Mucosa of gallbladder (tissue), 1 donor: ENCODE results near the gene POLL. TPM values are rescaled to one million over a fixed set of nuclear protein-coding genes. Genes with fewer than 3 reads are reported as not detected.
"Not testable (repeated sequence)": the region's sequence is repeated elsewhere in the genome, so short reads cannot be mapped to it uniquely, and the experiment has no call there.

ENCODE experiments used
- DNase-seq: peaks from one replicate; pipeline ENCODE4 v3.0.0-alpha.2; 2020; ENCODE audit warnings: low spot score
- total RNA-seq: library from RNA; stranded (reverse); gene quantifications from one replicate; pipeline ENCODE4 v1.2.1, GENCODE V29; 2021
- donor health status: DM: no; HTN: no; CAD: no.

POLL gene
- total RNA-seq, 1 donor from 2014 or later = 45.7 TPM

DNA sequence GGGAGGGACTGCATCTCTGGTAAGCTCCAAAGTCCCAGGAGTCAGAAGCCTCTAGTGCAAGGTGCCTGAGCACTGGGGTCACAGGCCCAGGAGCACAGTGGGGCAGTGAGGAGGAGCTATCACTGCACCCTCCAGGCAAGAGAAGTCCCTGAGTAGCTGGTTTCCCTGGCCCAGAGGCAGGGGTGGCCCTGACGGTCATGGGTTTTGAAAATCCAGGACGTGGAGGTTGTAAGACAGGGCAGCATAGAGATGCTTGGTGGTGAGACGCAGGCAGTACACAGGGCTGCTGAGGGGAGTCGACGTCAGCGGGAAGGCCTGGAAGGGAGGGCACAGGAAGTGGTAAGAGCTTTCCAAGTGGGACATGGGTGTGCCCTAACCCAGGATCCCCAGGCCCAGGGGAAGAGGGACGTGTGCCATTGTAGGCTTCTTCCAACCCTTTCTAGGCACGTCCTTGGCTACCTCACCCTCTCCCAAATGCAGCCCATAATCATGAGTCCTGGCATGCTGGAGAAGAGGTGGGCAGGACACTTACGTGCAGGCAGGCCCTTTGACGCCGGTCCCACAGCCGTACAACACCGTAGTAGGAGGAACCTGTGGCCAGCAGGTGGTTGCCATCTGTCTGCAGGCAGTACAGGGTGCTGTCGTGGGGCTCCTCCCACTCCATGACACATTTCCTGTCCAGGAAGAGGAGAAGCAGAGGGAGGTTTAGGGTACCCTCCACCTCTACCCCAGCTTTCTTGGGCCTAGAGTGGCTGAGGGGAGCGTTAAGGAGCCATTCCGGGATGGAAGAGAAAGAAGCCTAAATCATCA lies 23.2 kb upstream of the POLL start:
- no peak for DNase-seq

DNA sequence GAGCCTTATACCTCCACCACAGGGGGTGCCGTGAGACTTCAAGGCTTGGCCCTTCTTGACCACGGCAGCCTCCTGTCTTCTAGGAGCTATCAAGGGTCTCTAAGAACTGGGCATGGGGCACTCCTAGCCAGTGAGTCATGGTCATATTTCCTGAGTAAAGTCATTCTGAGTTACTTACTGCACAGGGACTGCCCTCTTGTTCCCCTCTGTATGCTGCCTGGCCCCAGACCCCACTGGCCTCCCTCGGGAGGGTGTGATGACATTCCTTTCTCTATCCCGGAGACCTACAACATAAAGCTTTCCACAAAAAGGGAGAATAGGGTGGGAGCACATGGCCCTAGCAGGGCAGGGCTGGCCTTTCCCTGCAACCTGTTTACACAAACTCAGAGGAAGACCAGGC lies 21.4 kb upstream of the POLL start:
- DNase-seq = no peak

DNA sequence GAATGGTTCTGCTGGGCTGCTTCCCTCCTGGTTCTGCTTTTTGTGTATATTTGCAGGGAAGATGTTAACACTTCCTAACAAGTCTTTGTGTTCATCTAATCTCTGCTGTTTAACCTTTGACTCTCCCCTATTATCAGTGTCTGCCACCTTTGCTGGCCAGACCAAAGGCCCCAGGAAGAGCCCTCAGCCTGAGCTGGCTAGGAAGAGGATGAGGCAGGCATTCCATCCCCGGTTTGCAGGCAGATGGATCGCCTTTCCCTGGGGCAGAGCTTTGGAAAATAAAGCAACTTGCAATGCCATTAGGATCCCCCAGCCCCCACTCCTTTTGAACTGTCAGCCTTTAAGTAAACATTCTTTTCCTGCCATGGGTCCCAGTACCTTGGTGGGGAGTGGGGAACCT lies 19.1 kb upstream of the POLL start:
- DNase-seq = no peak

DNA sequence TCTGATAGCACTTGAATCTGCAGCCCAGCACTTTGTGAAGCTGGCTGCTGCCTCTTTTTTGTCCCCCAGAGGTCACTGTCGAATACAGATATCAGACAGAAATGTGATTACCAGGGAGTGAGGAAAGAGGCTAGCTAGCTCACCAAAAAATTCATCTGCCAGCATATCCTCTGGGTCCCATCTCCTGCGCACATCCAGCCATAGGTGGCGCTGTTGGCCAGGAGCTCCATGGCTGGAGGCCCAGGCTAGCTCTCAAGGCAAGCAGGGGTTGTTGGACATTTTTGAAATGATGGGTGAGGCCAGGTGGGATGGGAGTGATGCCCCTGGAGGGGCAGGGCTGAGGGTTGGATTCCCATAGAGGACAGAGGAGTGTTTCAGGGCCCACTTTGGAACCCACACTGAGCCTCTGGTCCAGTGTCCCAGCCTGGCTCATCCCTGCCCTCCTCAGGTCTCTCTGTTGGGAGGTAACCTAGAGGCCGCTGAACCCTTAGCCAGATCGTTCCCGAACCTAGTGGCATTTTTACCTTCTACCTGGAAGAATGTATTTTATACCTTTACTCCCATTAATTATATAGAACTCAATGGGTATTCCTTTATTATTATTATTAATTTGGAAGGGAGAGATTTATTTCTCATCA lies 14.8 kb upstream of the POLL start:
- peak; percentile 47 for DNase-seq

DNA sequence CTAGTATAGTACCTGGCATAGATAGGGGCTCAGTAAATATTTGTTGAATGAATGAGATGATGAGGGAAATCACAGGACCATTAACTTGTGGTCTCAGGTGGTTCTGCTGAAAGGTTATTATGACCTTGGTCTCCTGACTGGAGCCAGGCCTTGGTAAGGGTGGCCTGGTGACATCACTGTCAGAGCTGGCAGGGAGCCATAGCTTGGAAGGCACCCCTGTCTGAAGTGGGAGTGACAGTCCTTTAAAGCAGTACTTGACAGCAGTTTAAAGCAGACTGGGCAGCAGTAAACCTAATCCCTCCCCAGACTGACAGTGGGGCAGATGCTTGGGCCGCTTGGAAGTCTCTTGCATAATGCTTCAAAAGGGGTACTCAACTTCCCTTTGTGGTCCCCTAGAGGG lies 13.5 kb upstream of the POLL start:
- DNase-seq = no peak

DNA sequence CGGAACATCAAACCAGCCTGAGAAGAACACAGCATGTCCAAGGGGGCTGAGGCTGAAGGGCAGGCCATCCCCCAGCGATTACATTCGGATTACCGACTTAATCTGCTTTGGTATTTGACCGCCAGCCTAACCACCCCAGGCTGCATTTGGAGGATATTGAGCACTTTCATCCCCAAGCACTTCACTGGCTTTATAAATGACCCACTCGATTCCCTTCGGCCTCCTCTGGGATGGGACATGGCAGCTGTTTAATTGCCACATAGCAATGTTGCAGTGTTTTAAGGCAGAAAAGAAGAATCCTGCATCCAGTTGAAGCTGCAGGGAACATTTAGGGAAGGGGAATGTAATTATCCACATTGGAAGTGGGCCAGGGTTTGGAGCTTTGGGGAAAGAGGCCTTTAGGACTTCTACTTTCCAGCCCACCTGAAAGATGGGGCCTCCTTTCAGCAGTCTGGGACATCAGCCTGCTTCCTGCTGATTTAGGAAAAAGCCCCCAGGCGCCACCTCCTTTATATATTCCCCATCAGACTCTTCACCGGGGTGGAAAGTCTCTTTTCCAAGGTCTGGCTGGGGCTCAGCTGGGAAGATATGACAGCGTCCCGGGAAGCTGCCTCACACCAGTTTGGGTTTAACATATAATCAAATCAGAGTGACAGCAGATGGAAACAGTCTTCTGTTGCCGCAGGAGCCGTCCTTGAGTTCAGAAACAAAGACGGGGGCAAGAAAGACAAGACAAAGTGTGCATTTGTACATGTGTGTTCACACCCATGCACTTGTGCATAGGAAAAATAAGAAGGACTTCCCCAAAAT lies 9.2 kb upstream of the POLL start:
- no peak for DNase-seq

DNA sequence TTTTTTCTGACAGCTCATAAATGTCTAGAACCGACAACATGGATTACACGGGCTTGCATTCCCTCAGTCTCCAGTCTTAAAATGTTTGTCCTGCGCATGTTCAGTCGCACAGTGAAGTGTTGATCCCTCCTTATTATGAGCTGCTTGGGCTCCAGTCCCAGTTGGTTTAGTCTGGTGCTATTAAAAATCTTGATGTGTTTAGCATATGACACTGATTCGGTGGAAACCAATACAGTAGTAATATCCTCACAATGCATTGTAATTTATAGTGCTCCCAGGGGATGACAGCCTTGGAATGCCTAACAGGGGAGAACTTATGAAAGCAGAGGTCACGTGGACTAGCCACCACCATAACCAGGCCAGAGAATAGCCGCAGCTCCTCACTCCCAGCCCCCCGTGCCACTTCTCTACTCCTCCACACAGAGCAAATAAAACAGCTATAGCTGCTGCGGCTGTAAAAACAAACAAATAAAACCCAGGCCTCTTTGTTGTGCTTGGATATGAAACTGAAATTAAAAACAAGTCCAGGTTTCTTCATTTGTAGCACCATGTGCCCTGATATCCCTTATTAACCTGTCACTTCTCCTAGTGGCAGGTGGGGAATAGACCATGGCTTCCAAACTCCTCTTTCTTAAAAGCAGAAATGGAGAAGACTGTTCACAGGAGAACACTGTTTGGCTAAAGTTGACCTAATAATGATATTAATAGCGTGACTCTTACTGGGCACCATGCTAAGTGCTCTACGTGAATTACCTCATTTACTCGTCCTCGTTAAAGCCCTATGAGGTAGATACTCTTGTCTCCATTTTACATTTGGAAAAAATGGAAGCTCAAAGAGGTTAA lies 7.8 kb upstream of the POLL start:
- DNase-seq = no peak

DNA sequence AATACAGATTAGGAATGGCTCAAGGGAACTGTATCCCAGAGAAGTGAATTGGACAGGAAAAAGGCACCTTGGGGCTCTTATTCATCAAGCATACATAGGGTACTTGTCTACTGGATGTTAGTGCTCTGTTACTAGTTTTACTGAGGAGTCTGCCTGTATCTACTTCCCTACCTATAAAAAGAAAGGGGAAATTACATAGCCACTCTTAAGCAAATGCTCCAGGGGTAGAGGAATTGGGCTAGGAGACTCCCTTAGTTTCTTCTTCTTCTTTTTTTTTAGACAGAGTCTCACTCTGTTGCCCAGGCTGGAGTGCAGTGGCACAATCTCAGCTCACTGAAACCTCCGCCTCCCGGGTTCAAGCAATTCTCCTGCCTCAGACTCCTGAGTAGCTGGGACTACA lies 5.3 kb upstream of the POLL start:
- DNase-seq = not testable (repeated sequence)

DNA sequence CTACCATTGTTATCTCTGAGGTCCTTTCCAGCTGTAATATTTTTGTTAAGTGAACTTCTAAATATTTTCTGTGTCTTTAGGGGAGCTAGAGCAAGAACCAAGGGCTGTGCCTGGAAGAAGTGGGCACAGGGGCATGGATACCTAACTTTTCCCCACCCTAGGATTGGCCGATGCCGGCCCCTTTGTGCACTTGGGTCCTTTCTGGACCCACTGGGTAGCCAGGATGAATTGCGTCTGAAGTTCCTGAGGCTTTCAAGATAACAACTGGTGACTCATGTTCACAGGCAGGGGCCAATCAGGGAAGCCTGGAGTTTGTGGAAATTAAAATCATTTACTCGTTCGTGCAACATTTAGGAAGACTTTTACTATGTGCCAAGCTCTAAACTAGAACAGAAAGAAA lies 822 bp upstream of the POLL start:
- no peak for DNase-seq

DNA sequence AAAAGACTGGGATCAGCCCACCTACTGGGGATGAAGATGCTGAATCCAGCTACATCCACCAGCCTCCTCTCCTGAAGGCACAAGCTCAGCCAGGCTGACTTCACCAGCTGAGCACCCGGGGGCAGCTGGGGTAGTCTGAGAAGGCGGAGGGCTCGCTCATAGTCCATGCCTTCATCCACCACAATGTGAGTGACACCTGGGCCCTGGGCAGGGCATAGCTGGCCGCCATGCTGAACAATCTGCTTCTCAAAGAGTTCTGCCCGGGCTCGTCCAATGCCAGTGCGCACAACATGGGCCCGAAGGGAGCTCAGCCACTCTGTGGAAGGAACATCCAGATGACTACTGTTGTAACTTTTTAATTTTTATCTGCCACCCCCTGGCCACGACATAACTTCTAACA lies 2.2 kb downstream of the POLL start:
- no peak for DNase-seq

DNA sequence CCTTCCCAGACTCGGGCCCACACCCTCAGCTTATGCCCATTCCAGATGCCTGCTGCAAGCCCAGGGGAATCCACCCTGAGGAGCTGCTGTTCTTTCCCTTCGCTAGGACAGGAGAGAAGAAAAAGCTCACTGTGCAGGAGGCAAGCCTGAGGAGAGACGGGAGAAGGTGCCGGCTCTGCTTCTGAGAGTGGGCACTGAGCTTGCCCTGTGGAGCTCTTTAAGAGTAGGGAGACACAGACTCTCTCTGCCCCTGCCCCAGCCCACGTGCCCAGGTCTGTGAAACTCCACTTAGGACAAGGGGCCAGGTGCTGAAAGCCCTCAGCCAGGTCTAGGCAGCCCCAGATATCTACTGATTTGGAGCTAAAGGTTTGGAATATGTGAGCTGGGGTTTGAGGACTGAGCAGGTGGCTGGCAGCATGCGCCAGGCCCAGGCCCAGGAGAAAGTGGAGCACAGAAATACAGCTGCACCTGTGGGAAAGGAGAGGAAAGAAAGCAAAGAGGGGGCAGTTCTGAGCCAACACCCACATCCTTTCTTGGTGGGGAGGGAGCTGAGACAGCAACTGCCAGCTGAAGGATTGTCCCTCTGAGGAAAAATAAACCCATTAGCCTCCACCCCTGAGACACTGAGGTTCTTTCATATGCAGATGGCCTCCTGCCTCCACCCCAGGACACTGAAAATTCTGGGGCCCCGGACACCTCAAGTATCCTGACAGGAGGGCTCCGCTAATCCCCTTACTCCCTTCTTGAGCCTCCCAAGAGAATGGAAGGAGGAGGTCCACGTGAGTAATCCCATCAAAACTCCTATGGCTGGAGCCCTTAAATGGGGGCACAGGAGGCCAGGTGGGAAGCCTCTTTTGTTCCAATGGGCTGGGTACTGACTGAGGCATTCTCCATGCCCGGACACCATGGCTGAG lies 7.3 kb downstream of the POLL start:
- no peak for DNase-seq

DNA sequence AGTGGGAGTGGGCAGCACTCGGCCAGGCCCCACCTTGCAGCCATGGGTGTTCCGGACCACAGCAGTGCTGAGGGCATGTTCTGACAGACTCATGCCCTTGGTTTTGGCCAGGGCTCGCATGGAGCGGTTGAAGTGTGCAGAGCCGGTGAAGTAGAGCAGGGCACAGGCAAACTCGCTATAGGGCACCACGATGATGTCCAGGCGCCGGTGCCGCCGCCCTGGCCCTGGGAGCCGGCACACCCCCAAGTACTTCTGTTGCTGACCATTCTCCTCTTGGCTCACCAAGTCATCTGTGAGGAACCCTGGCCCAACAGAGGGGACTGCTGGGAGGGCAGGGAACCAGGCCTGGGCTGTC lies 8.6 kb downstream of the POLL start:
- no peak for DNase-seq

DNA sequence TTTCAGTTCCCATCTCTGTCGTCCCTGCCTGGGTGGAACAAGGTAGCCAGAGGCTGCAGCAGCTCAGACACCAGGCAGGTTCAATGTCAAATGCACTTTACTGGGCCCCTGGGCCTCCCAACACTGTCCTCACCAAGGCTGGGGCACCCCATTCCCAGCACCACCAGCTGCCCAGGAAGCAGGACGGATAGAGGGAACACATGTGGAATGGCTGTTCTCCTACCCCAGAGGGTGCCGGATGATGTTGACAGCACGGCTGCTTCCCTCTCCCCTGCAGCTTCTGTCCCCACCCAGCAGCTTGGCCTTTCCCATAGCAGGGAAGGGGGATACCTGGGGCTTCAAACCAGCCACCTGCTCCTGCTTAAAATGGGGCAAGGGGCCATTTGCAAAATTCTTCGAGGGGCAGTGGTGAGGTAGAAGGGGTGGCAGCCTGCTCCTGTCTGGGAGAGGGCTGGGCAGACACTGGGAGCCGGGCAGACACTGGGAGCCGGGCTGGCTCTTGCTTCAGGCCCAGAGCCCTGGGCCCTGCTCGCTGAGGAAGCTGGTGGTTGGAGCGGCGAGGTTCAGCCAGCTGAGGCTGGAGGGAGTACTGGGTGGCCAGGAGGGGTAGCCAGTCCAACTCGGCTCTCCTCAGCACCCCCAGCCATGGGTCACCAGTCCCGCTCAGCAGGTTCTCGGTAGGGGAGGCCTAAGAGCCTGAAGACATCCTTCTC lies 9.1 kb downstream of the POLL start:
- DNase-seq = no peak

DNA sequence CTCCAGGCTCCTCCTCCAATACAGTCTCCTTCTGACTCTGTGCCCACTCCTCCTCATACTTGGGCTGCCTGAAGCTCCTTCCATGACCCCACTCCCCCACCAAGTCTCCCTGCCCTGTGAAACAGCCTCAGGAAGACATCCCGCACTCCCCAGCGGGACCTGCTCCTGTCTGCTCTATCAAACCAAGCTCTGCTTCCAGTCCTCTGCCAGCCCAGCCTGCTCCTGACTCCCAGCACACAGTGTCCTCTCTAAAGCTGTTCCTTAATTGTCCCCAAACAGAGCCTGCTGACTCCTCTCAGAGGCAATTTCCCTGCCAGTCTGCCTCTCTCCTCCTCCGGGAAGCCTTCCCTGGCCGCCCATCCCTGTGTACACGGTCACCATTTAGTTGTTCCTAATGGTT lies 9.9 kb downstream of the POLL start:
- no peak for DNase-seq

DNA sequence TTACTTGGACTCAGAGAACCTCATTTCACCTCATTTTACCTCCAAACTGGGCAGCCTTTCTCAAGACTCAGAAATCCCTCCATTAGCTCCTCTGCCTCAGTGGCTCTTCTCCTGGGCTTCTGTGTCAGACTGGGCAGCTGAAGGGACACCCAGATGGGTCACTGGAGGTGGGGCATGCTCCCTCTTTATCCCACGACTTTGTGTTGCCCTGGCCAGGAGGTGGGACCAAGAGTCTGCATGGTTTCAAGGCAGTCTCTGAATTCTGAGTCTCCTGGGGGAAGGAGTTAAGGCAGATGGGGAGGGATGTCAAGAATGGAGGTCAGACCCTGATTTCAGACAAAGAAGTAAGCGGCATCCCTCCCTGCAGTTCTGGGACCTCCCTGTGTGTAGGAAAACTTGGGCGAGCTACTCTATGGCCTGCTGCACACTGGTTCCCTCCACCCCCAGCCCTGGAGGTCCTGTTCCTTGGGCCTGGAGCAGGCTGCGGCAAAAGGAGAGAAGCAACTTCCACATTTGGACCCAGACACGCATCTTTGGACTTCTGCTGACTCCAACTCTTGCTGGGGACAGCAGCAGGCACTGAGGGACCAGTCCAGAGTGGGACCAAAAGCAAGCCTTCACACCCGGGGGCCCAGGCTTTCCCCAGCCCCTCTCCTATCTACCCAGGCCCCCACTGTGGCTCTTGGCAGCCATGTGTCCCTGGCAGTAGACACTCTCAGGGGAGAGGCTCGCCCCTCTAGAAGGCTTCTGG lies 10.8 kb downstream of the POLL start:
- DNase-seq = no peak

DNA sequence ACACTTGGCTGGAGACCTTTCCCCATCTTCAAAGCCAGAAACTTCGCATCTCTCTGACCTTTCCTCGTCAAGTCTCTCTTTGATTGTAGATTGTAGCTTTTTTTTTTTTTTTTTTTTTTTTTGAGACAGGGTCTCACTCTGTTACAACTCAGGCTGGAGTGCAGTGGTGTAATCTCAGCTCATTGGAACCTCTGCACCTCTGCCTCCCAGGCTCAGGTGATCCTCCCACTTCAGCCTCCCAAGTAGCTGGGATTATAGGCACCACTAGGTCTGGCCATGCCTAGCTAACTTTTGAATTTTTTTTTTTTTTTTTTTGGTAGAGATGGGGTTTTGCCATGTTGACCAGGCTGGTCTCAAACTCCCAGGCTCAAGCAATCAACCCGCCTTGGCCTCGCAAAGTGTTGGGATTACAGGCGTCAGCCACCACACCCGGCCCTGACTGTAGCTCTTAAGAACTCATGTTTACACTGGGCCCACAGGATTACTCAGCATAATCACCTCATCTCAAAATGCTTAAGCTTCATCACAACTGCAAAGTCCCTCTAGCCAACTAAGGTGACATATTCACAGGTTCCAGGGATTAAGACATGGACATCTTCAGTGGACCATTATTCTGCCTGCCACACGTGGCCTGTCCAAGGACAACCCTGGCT lies 11.7 kb downstream of the POLL start:
- no peak for DNase-seq

DNA sequence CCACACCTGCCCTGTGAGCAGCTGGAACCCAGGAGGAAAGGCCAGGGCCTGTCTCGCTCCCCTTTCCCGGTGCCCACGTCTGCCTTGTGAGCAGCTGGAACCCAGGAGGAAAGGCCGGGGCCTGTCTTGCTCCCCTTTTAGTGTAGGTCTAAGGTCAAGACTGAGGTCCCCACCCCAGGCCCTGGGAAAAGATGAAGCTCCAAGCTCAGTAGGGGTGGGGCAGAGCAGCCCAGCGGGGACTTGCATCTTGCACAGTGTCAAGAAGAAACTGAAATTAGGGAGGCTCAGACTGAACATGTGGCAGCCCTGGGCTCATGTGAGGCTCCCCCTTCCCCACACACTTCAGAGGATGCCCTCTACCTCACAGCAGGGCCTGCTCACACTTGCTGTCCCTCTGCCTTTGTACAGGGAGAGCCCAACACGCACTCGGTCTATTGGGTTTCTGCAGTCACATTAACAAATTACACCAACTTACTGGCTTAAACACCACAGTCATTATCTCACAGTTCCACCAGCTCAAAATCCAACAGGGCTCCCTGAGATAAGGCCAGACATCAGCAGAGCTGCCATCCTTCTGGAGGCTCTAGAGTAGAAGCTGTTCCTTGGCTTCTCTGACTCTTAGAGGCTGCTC lies 12.4 kb downstream of the POLL start:
- no peak for DNase-seq

DNA sequence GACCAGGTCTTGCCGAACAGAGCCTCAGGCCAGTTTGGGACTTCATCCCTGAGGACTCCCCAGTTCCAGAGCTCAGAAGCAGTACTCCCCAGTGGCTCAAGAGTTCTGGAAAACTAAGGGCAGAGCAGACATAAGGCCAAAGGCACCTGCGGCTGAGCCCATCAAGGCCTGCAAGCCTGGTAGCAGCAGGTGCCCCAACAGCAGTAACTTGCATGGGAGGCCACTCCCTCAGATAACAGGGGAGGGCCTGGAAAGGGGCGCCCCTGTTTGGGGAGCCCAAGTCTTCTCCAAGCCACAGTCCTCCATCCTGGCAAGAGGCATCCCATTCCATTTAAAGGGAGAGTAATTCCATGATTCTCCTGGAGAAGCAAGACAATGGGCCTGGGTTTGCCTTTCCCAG lies 13.0 kb downstream of the POLL start:
- no peak for DNase-seq
